HepG2 (cell line): ENCODE results near the gene PCDHB10. TPM values are rescaled to one million over a fixed set of nuclear protein-coding genes. Genes with fewer than 3 reads are reported as not detected.
A peak's percentile ranks its signal among the peaks of the same experiment; 100 is the strongest.

Experiments used
- ATF1 ChIP-seq: IDR thresholded peaks from 2 replicates; pipeline ENCODE4 v1.6.1; 2016; ENCODE audit warnings: mild to moderate bottlenecking, control low read depth
- CBX5 ChIP-seq: sonication (generic); formaldehyde crosslinking; IDR thresholded peaks from 2 replicates; pipeline ENCODE4 v1.4.0; 2020; ENCODE audit warnings: missing genetic modification reagents, borderline replicate concordance
- CREB1 ChIP-seq, 2 experiments: fragments of 450-650 bp in 1 of 2; IDR thresholded peaks; 2 replicates each; pipeline ENCODE4 v1.6.1; 2016 to 2017; ENCODE audit warnings: control low read depth in 1 of 2, mild to moderate bottlenecking in 1 of 2, missing compliant biosample characterization in 1 of 2, missing genetic modification characterization in 1 of 2
- ESRRA ChIP-seq: sonication (generic); formaldehyde crosslinking; IDR thresholded peaks from 2 replicates; pipeline ENCODE4 v1.5.1; 2020; ENCODE audit warnings: mild to moderate bottlenecking, low read depth, missing genetic modification reagents
- ISL2 ChIP-seq: sonication (generic); formaldehyde crosslinking; IDR thresholded peaks from 2 replicates; pipeline ENCODE4 v1.5.0; 2020; ENCODE audit warnings: missing genetic modification reagents
- KLF12 ChIP-seq: sonication (generic); formaldehyde crosslinking; IDR thresholded peaks from 2 replicates; pipeline ENCODE4 v1.4.0; 2020; ENCODE audit warnings: missing genetic modification reagents, borderline replicate concordance
- MED1 ChIP-seq: sonication (generic); formaldehyde crosslinking; IDR thresholded peaks from 2 replicates; pipeline ENCODE4 v1.4.0; 2020; ENCODE audit warnings: missing genetic modification reagents
- NKX3-1 ChIP-seq: sonication (generic); formaldehyde crosslinking; IDR thresholded peaks from 2 replicates; pipeline ENCODE4 v1.5.0; 2020; ENCODE audit warnings: missing genetic modification reagents
- NR2F6 ChIP-seq, 2 experiments: IDR thresholded peaks; 2 replicates each; pipeline ENCODE4 v1.6.1; 2016; ENCODE audit warnings: antibody characterized with exemption in 1 of 2, mild to moderate bottlenecking in 1 of 2
- RFX1 ChIP-seq: fragments of 450-650 bp; IDR thresholded peaks from 2 replicates; pipeline ENCODE4 v1.6.1; 2017
- SAP130 ChIP-seq: IDR thresholded peaks from 2 replicates; pipeline ENCODE4 v1.6.1; 2016; ENCODE audit warnings: low read depth
- ZNF274 ChIP-seq: sonication (generic); formaldehyde crosslinking; IDR thresholded peaks from 2 replicates; pipeline ENCODE4 v1.5.1; 2020; ENCODE audit warnings: mild to moderate bottlenecking, missing genetic modification reagents
- ZNF367 ChIP-seq: sonication (generic); formaldehyde crosslinking; IDR thresholded peaks from 2 replicates; pipeline ENCODE4 v1.4.0; 2020; ENCODE audit warnings: missing genetic modification reagents, borderline replicate concordance
- ZNF564 ChIP-seq: sonication (generic); formaldehyde crosslinking; IDR thresholded peaks from 2 replicates; pipeline ENCODE4 v1.8.1; 2023; ENCODE audit warnings: mild to moderate bottlenecking, missing genetic modification reagents
- ZNF644 ChIP-seq: IDR thresholded peaks from 2 replicates; pipeline ENCODE4 v1.6.1; 2016; ENCODE audit warnings: low read depth
- ZNF703 ChIP-seq: sonication (generic); formaldehyde crosslinking; IDR thresholded peaks from 2 replicates; pipeline ENCODE4 v1.5.1; 2020; ENCODE audit warnings: missing genetic modification reagents, mild to moderate bottlenecking, moderate library complexity, borderline replicate concordance
- ZNF850 ChIP-seq: sonication (generic); formaldehyde crosslinking; conservative IDR thresholded peaks from 2 replicates; pipeline ENCODE4 v1.9.0; 2021; ENCODE audit warnings: mild to moderate bottlenecking, missing genetic modification reagents
- polyA plus RNA-seq, 8 experiments: library from polyadenylated mRNA; depleted of rRNA in 3 of 8; stranded (reverse) in 7 of 8; unstranded in 1 of 8; fragments of >200 nt; fragmentation: Illumina TruSeq in 4 of 8; extraction: Trizol in 4 of 8; gene quantifications; 2 replicates each; pipeline versions ENCODE4 v1.2.1 to v1.2.3, GENCODE V29; 2011 to 2016; ENCODE audit warnings: low read depth in 4 of 8, missing spikeins in 1 of 8, mixed read lengths in 1 of 8; ENCODE audit not compliant: insufficient read depth in 1 of 8
- total RNA-seq, 5 experiments: library from RNA; depleted of rRNA; stranded (reverse); fragments of >200 nt; fragmentation: Illumina TruSeq; extraction: Trizol; gene quantifications; 2 replicates each; pipeline ENCODE4 v1.2.3, GENCODE V29; 2016; ENCODE audit warnings: low read depth in 1 of 5
- TF ChIP-seq, protein P1 (sequence below): sonication (generic); formaldehyde crosslinking; conservative IDR thresholded peaks from 2 replicates; pipeline ENCODE4 v1.8.0; 2022; ENCODE audit warnings: missing genetic modification reagents
- TF ChIP-seq, protein P2 (sequence below): IDR thresholded peaks from 2 replicates; pipeline ENCODE4 v1.6.1; 2012; ENCODE audit warnings: inconsistent platforms
- TF ChIP-seq, protein P3 (sequence below): IDR thresholded peaks from 2 replicates; pipeline ENCODE4 v1.6.1; 2016; ENCODE audit warnings: low read depth
- TF ChIP-seq, protein P4 (sequence below): sonication (generic); formaldehyde crosslinking; IDR thresholded peaks from 2 replicates; pipeline ENCODE4 v1.4.0; 2020; ENCODE audit warnings: missing genetic modification reagents
- TF ChIP-seq, protein P5 (sequence below): IDR thresholded peaks from 2 replicates; pipeline ENCODE4 v1.6.1; 2016; ENCODE audit warnings: missing compliant biosample characterization, missing genetic modification reagents, borderline replicate concordance
- TF ChIP-seq, protein P6 (sequence below): sonication (generic); formaldehyde crosslinking; IDR thresholded peaks from 2 replicates; pipeline ENCODE4 v1.5.0; 2020; ENCODE audit warnings: mild to moderate bottlenecking, missing genetic modification reagents, moderate library complexity

Gene PCDHB10
- total and polyA plus RNA-seq, 2 of the 13 experiments (the other 11 are each of a cell fraction or from before 2014, with no cell fraction given) = 0.05 TPM; not detected in 1

DNA sequence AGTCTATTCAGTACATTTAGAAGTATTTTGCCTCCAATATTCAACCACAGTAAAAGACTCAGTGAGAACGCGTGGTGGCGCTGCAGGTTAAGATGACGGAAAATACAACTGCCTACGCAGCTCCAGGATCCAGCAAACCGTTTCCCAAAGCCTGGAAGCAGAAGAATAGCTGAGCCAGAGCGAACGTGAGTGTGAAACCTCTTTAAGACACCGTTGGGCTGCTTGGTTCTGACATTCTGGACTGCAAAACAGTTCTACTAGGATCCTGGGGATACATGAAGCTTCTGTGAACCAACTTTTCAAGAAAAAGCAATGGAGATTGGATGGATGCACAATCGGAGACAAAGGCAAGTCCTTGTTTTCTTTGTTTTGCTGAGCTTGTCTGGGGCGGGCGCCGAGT, 9.9 kb upstream of the PCDHB10 start, which contains the start of gene PCDHB16 (continued):
- TF ChIP-seq, protein P1, sequence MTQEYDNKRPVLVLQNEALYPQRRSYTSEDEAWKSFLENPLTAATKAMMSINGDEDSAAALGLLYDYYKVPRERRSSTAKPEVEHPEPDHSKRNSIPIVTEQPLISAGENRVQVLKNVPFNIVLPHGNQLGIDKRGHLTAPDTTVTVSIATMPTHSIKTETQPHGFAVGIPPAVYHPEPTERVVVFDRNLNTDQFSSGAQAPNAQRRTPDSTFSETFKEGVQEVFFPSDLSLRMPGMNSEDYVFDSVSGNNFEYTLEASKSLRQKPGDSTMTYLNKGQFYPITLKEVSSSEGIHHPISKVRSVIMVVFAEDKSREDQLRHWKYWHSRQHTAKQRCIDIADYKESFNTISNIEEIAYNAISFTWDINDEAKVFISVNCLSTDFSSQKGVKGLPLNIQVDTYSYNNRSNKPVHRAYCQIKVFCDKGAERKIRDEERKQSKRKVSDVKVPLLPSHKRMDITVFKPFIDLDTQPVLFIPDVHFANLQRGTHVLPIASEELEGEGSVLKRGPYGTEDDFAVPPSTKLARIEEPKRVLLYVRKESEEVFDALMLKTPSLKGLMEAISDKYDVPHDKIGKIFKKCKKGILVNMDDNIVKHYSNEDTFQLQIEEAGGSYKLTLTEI = no peak
- TF ChIP-seq CREB1 (IDR thresholded peaks at IDR 0.05) (0 out of 2 replicates have a peak, but pooled peaks have one; percentile 7), CREB1 (CRISPR knock-in tag; IDR thresholded peaks at IDR 0.05) (no peak; the same call in 1 of the 2 replicates), ATF1 (CRISPR knock-in tag) (peak; percentile 51; the same call in 1 of the 2 replicates), KLF12 (CRISPR knock-in tag) (0 out of 2 replicates have a peak, but pooled peaks have one; percentile 58), MED1 (CRISPR knock-in tag) (0 out of 2 replicates have a peak, but pooled peaks have one; percentile 27), ZNF367 (CRISPR knock-in tag) (no peak), ZNF850 (CRISPR knock-in tag) (no peak), ZNF644 (CRISPR knock-in tag) (no peak), ZNF564 (CRISPR knock-in tag) (no peak), ZNF274 (no peak), ISL2 (CRISPR knock-in tag) (0 out of 2 replicates have a peak, but pooled peaks have one; percentile 15), ZNF703 (CRISPR knock-in tag) (no peak), NKX3-1 (CRISPR knock-in tag) (no peak), NR2F6 (IDR thresholded peaks at IDR 0.05) (no peak), NR2F6 (CRISPR knock-in tag; IDR thresholded peaks at IDR 0.05) (no peak), ESRRA (CRISPR knock-in tag) (no peak), CBX5 (CRISPR knock-in tag) (no peak), RFX1 (no peak), SAP130 (CRISPR knock-in tag) (0 out of 2 replicates have a peak, but pooled peaks have one; percentile 13)
- TF ChIP-seq, protein P2, sequence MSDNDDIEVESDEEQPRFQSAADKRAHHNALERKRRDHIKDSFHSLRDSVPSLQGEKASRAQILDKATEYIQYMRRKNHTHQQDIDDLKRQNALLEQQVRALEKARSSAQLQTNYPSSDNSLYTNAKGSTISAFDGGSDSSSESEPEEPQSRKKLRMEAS = no peak
- TF ChIP-seq, protein P3, sequence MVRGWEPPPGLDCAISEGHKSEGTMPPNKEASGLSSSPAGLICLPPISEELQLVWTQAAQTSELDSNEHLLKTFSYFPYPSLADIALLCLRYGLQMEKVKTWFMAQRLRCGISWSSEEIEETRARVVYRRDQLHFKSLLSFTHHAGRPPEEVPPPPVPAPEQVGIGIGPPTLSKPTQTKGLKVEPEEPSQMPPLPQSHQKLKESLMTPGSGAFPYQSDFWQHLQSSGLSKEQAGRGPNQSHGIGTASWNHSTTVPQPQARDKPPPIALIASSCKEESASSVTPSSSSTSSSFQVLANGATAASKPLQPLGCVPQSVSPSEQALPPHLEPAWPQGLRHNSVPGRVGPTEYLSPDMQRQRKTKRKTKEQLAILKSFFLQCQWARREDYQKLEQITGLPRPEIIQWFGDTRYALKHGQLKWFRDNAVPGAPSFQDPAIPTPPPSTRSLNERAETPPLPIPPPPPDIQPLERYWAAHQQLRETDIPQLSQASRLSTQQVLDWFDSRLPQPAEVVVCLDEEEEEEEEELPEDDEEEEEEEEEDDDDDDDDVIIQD (CRISPR knock-in tag) = 0 out of 2 replicates have a peak, but pooled peaks have one; percentile 38
- TF ChIP-seq, protein P4, sequence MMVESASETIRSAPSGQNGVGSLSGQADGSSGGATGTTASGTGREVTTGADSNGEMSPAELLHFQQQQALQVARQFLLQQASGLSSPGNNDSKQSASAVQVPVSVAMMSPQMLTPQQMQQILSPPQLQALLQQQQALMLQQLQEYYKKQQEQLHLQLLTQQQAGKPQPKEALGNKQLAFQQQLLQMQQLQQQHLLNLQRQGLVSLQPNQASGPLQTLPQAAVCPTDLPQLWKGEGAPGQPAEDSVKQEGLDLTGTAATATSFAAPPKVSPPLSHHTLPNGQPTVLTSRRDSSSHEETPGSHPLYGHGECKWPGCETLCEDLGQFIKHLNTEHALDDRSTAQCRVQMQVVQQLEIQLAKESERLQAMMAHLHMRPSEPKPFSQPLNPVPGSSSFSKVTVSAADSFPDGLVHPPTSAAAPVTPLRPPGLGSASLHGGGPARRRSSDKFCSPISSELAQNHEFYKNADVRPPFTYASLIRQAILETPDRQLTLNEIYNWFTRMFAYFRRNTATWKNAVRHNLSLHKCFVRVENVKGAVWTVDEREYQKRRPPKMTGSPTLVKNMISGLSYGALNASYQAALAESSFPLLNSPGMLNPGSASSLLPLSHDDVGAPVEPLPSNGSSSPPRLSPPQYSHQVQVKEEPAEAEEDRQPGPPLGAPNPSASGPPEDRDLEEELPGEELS = 0 out of 2 replicates have a peak, but pooled peaks have one; percentile 19
- TF ChIP-seq, protein P5, sequence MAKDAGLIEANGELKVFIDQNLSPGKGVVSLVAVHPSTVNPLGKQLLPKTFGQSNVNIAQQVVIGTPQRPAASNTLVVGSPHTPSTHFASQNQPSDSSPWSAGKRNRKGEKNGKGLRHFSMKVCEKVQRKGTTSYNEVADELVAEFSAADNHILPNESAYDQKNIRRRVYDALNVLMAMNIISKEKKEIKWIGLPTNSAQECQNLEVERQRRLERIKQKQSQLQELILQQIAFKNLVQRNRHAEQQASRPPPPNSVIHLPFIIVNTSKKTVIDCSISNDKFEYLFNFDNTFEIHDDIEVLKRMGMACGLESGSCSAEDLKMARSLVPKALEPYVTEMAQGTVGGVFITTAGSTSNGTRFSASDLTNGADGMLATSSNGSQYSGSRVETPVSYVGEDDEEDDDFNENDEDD (CRISPR knock-in tag) = no peak
- TF ChIP-seq, protein P6, sequence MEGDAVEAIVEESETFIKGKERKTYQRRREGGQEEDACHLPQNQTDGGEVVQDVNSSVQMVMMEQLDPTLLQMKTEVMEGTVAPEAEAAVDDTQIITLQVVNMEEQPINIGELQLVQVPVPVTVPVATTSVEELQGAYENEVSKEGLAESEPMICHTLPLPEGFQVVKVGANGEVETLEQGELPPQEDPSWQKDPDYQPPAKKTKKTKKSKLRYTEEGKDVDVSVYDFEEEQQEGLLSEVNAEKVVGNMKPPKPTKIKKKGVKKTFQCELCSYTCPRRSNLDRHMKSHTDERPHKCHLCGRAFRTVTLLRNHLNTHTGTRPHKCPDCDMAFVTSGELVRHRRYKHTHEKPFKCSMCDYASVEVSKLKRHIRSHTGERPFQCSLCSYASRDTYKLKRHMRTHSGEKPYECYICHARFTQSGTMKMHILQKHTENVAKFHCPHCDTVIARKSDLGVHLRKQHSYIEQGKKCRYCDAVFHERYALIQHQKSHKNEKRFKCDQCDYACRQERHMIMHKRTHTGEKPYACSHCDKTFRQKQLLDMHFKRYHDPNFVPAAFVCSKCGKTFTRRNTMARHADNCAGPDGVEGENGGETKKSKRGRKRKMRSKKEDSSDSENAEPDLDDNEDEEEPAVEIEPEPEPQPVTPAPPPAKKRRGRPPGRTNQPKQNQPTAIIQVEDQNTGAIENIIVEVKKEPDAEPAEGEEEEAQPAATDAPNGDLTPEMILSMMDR (CRISPR knock-in tag) = peak; percentile 79
